Body of pancreas (tissue), 4 donors: Measurements from ENCODE around the gene PLPPR4.

Experiments used
- CTCF ChIP-seq, 7 experiments: fragments of 450-650 bp in 4 of 7; fragments of 200-600 bp in 3 of 7; sonication (generic) in 3 of 7; IDR thresholded peaks; one replicate each; pipeline ENCODE4 v1.5.1; 2016 to 2019; ENCODE audit warnings: antibody characterized with exemption in 7 of 7
- POLR2A ChIP-seq, 3 donors: fragments of 450-650 bp; IDR thresholded peaks; one replicate each; pipeline ENCODE4 v1.6.1; 2016; ENCODE audit warnings: antibody characterized with exemption in 3 of 3, mild to moderate bottlenecking in 2 of 3

GRCh38 chr1:99305626-99306025 is 41.3 kb downstream of the PLPPR4 start:
- TF ChIP-seq POLR2A (IDR thresholded peaks at IDR 0.05), result no peak
- no peak for TF ChIP-seq CTCF (IDR thresholded peaks at IDR 0.05)
